ENCODE measurements around the gene DCC. TPM values are rescaled to one million over a fixed set of nuclear protein-coding genes. Genes with fewer than 3 reads are reported as not detected.

DCC gene
- total RNA-seq, 2 experiments from 2014 or later, result not detected

DNA sequence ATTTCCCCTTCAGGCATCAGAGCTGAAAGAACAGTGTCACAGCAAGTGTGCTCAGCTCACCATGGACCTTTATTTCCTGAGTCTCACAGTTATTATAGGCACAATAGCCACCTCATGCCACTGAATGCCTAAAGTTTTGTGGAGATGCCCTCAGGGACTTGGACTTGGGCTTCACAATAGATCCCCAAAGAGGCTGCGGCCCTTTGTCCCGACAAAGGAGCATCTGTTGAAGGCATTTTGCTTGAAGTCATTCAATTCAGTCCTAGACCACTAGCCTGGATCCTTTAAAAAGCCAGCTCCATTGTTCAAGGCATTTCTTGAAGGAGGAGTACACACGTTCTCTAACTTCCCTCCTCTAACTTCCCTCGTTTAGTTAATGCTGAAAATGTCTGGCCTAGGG lies 125.4 kb downstream of the DCC start:
- H3K4me1 ChIP-seq (ENCODE audit: insufficient read depth, low read length), result no peaks in the 10 kb centered on the region
- H3K36me3 ChIP-seq (ENCODE audit: insufficient read depth, low read length), result no peaks in the 10 kb centered on the region
- Mint-ChIP-seq H3K27me3 (no peaks in the 10 kb centered on the region), H3K4me1 (ENCODE audit: low read depth) (no peaks in the 10 kb centered on the region), H3K36me3 (ENCODE audit: low read depth) (no peaks in the 10 kb centered on the region), H3K4me3 (no peak overlapping the region), H3K27ac (no peak overlapping the region), H3K9me3 (no peaks in the 10 kb centered on the region)
- no peaks in the 10 kb centered on the region for H3K27me3 ChIP-seq (ENCODE audit: control insufficient read depth in 1 of 2, insufficient read depth in 2 of 2, low read length in 2 of 2)
- peaks cover 0 to 4% of the 10 kb centered on the region in 2 experiments for H3K9me3 ChIP-seq (ENCODE audit: control insufficient read depth in 1 of 2, insufficient read depth in 1 of 2, low read length in 2 of 2)
- H3K4me3 ChIP-seq (ENCODE audit: low read length), result no peak overlapping the region
- CTCF ChIA-PET, result no interaction called here
- H3K27ac ChIP-seq (ENCODE audit: low read depth in 1 of 2, low read length in 2 of 2), result no peak overlapping the region
- TF ChIP-seq, protein P1, sequence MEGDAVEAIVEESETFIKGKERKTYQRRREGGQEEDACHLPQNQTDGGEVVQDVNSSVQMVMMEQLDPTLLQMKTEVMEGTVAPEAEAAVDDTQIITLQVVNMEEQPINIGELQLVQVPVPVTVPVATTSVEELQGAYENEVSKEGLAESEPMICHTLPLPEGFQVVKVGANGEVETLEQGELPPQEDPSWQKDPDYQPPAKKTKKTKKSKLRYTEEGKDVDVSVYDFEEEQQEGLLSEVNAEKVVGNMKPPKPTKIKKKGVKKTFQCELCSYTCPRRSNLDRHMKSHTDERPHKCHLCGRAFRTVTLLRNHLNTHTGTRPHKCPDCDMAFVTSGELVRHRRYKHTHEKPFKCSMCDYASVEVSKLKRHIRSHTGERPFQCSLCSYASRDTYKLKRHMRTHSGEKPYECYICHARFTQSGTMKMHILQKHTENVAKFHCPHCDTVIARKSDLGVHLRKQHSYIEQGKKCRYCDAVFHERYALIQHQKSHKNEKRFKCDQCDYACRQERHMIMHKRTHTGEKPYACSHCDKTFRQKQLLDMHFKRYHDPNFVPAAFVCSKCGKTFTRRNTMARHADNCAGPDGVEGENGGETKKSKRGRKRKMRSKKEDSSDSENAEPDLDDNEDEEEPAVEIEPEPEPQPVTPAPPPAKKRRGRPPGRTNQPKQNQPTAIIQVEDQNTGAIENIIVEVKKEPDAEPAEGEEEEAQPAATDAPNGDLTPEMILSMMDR (IDR thresholded peaks at IDR 0.05), result no peak
- POLR2A ChIA-PET, result no interaction called here
- ATAC-seq (ENCODE audit: poor library complexity), result no peak
- intact Hi-C loops (cut with DNase I, micrococcal nuclease), result no loop called here
- DNase-seq, result no peak

DNA sequence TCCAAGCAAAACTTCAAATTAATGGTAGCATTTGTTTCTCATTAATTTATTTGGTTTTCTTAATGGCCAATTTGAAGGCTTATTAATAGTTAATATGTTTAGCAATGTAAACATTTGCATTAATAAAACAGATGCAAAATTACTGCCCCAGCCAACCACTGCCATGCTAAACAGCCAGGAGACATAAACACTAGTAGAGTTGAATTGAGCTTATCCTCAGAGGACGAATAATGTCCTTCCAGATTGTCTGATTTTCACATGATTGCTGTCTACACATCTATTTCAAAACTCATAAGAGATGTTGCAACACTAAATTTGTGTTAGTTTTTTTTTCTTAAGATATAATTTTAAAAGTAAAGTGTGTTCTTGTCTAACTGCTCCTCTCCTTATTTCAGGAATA lies 128.5 kb downstream of the DCC start:
- Mint-ChIP-seq H3K4me1 (ENCODE audit: low read depth) (no peaks in the 10 kb centered on the region), H3K9me3 (no peaks in the 10 kb centered on the region), H3K4me3 (no peak overlapping the region), H3K27ac (no peak overlapping the region), H3K27me3 (no peaks in the 10 kb centered on the region), H3K36me3 (ENCODE audit: low read depth) (no peaks in the 10 kb centered on the region)
- ChIA-PET CTCF (no interaction called here), POLR2A (no interaction called here)
- Histone ChIP-seq H3K27ac (ENCODE audit: low read depth in 1 of 2, low read length in 2 of 2) (no peak overlapping the region), H3K27me3 (ENCODE audit: control insufficient read depth in 1 of 2, insufficient read depth in 2 of 2, low read length in 2 of 2) (no peaks in the 10 kb centered on the region), H3K4me3 (ENCODE audit: low read length) (no peak overlapping the region), H3K4me1 (ENCODE audit: insufficient read depth, low read length) (no peaks in the 10 kb centered on the region), H3K36me3 (ENCODE audit: insufficient read depth, low read length) (no peaks in the 10 kb centered on the region), H3K9me3 (ENCODE audit: control insufficient read depth in 1 of 2, insufficient read depth in 1 of 2, low read length in 2 of 2) (peaks cover 0 to 4% of the 10 kb centered on the region in 2 experiments)
- no peak for DNase-seq
- TF ChIP-seq, protein P1 (IDR thresholded peaks at IDR 0.05), result no peak
- intact Hi-C loops (cut with DNase I, micrococcal nuclease), result no loop called here
- no peak for ATAC-seq (ENCODE audit: poor library complexity)

DNA sequence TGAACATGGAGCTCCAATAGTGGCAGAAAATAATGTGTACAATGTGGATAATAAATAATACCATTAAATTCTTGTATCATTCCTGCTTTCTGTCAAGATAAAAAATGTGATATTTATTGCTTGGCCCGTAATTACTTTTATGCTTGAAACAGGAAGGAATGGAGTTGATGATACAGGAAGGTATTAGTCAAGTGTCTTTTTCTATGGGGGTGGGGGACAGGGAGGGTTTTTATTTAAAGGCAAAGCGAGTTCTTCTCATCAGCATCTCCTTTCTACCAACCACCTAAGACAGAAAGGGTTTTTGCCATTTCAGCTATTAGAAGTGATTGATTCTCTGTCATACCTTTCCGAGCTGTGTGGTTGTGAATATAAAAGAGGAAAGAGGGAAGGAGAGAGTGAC lies 135.3 kb downstream of the DCC start:
- Histone ChIP-seq H3K36me3 (ENCODE audit: insufficient read depth, low read length) (no peaks in the 10 kb centered on the region), H3K4me1 (ENCODE audit: insufficient read depth, low read length) (no peaks in the 10 kb centered on the region), H3K27me3 (ENCODE audit: control insufficient read depth in 1 of 2, insufficient read depth in 2 of 2, low read length in 2 of 2) (no peaks in the 10 kb centered on the region), H3K27ac (ENCODE audit: low read depth in 1 of 2, low read length in 2 of 2) (no peak overlapping the region), H3K4me3 (ENCODE audit: low read length) (no peak overlapping the region), H3K9me3 (ENCODE audit: control insufficient read depth in 1 of 2, insufficient read depth in 1 of 2, low read length in 2 of 2) (no peaks in the 10 kb centered on the region)
- TF ChIP-seq, protein P1 (IDR thresholded peaks at IDR 0.05), result no peak
- intact Hi-C loops (cut with DNase I, micrococcal nuclease), result no loop called here
- ATAC-seq (ENCODE audit: poor library complexity) (no peak), DNase-seq (no peak)
- no peaks in the 10 kb centered on the region for H3K36me3 Mint-ChIP-seq (ENCODE audit: low read depth)
- H3K27ac Mint-ChIP-seq, result no peak overlapping the region
- no peak overlapping the region for H3K4me3 Mint-ChIP-seq
- H3K27me3 Mint-ChIP-seq, result no peaks in the 10 kb centered on the region
- ChIA-PET CTCF (no interaction called here), POLR2A (no interaction called here)
- no peaks in the 10 kb centered on the region for H3K9me3 Mint-ChIP-seq
- H3K4me1 Mint-ChIP-seq (ENCODE audit: low read depth), result no peaks in the 10 kb centered on the region
